ENCODE data around the gene PACS1.
A peak's percentile ranks its signal among the peaks of the same experiment; 100 is the strongest.
"Not testable (repeated sequence)": the region's sequence is repeated elsewhere in the genome, so short reads cannot be mapped to it uniquely, and the experiment has no call there.

The PACS1 gene

GRCh38 chr11:66248903-66249302 is 178.8 kb downstream of the PACS1 start:
- no peak for TF ChIP-seq CTCF (conservative IDR thresholded peaks at IDR 0.05; ENCODE audit: control insufficient read depth, insufficient read depth, low read depth, low read length)
- no peak for DNase-seq (ENCODE audit: low read depth)
- H3K4me3 ChIP-seq (ENCODE audit: control insufficient read depth, low read depth, low read length), result no peak overlapping the region

GRCh38 chr11:66251809-66252208 is 181.7 kb downstream of the PACS1 start:
- TF ChIP-seq CTCF (conservative IDR thresholded peaks at IDR 0.05; ENCODE audit: control insufficient read depth, insufficient read depth, low read depth, low read length), result no peak
- DNase-seq (ENCODE audit: low read depth), result no peak
- no peak overlapping the region for H3K4me3 ChIP-seq (ENCODE audit: control insufficient read depth, low read depth, low read length)

GRCh38 chr11:66253081-66253480 is 183.0 kb downstream of the PACS1 start:
- H3K4me3 ChIP-seq (ENCODE audit: control insufficient read depth, low read depth, low read length); DNase-seq (ENCODE audit: low read depth): not testable (repeated sequence)

- TF ChIP-seq CTCF (conservative IDR thresholded peaks at IDR 0.05; ENCODE audit: control insufficient read depth, insufficient read depth, low read depth, low read length), result no peak
- peak overlapping the region; percentile 84 for H3K4me3 ChIP-seq (ENCODE audit: control insufficient read depth, low read depth, low read length)
- no peak for DNase-seq (ENCODE audit: low read depth)
Measured at GRCh38 chr11:66258473-66258893, 188.4 kb downstream of the PACS1 start.

- DNase-seq (ENCODE audit: low read depth), result no peak
- no peak for TF ChIP-seq CTCF (conservative IDR thresholded peaks at IDR 0.05; ENCODE audit: control insufficient read depth, insufficient read depth, low read depth, low read length)
- H3K4me3 ChIP-seq (ENCODE audit: control insufficient read depth, low read depth, low read length), result no peak overlapping the region
Measured at GRCh38 chr11:66259225-66259624, 189.2 kb downstream of the PACS1 start.

GRCh38 chr11:66259956-66260355 is 189.9 kb downstream of the PACS1 start:
- no peak overlapping the region for H3K4me3 ChIP-seq (ENCODE audit: control insufficient read depth, low read depth, low read length)
- TF ChIP-seq CTCF (conservative IDR thresholded peaks at IDR 0.05; ENCODE audit: control insufficient read depth, insufficient read depth, low read depth, low read length), result no peak
- no peak for DNase-seq (ENCODE audit: low read depth)

- TF ChIP-seq CTCF (conservative IDR thresholded peaks at IDR 0.05; ENCODE audit: control insufficient read depth, insufficient read depth, low read depth, low read length), result no peak
- no peak for DNase-seq (ENCODE audit: low read depth)
- no peak overlapping the region for H3K4me3 ChIP-seq (ENCODE audit: control insufficient read depth, low read depth, low read length)
Measured at GRCh38 chr11:66261578-66261977, 191.5 kb downstream of the PACS1 start.

Data from fibroblast of mammary gland (primary cell).